Type B pancreatic cell (in vitro differentiated cells): ENCODE data around the gene DOK1. TPM values are rescaled to one million over a fixed set of nuclear protein-coding genes. Genes with fewer than 3 reads are reported as not detected.
A peak's percentile ranks its signal among the peaks of the same experiment; 100 is the strongest.

Experiments used
- DNase-seq: peaks from one replicate; pipeline ENCODE4 v3.0.0; 2021; ENCODE audit warnings: mixed read lengths; ENCODE audit not compliant: unreplicated experiment; ENCODE audit errors: extremely low spot score
- H3K27ac Mint-ChIP-seq: 2 replicates; pipeline ENCODE4 v1.8.0; 2021; ENCODE audit warnings: mild to moderate bottlenecking, mixed read lengths
- H3K27me3 Mint-ChIP-seq: 2 replicates; pipeline ENCODE4 v1.8.0; 2021; ENCODE audit warnings: mixed read lengths
- H3K36me3 Mint-ChIP-seq: 2 replicates; pipeline ENCODE4 v1.8.0; 2021; ENCODE audit warnings: mixed read lengths
- H3K4me1 Mint-ChIP-seq: one replicate; pipeline ENCODE4 v1.8.0; 2021; ENCODE audit warnings: mixed read lengths; ENCODE audit not compliant: unreplicated experiment
- H3K4me3 Mint-ChIP-seq: 2 replicates; pipeline ENCODE4 v1.8.0; 2021; ENCODE audit warnings: mild to moderate bottlenecking, mixed read lengths
- H3K9me3 Mint-ChIP-seq: 2 replicates; pipeline ENCODE4 v1.8.0; 2021; ENCODE audit warnings: mixed read lengths
- CTCF ChIP-seq: fragments of 200-600 bp; sonication (generic); conservative IDR thresholded peaks from 2 replicates; pipeline ENCODE4 v1.5.0; 2021; ENCODE audit warnings: antibody characterized with exemption, mild to moderate bottlenecking
- total RNA-seq: library from RNA; stranded (reverse); gene quantifications from 2 replicates; pipeline ENCODE4 v1.2.1, GENCODE V29; 2021; ENCODE audit warnings: low replicate concordance

Gene DOK1
- total RNA-seq, 1 donor from 2014 or later: 9.9 TPM

- peaks cover 20% of the 10 kb centered on the region for H3K4me1 Mint-ChIP-seq
- H3K9me3 Mint-ChIP-seq: no peaks in the 10 kb centered on the region
- H3K4me3 Mint-ChIP-seq: peak overlapping the region; percentile 92
- H3K36me3 Mint-ChIP-seq: no peaks in the 10 kb centered on the region
- peaks cover 26% of the 10 kb centered on the region for H3K27me3 Mint-ChIP-seq
- no peak for TF ChIP-seq CTCF
- H3K27ac Mint-ChIP-seq: peak overlapping the region; percentile 86
- DNase-seq: no peak
These were observed 6.1 kb upstream of the DOK1 start for GRCh38 chr2:74548285-74548899.

- no peak for TF ChIP-seq CTCF
- DNase-seq: no peak
- no peaks in the 10 kb centered on the region for H3K36me3 Mint-ChIP-seq
- peaks cover 20% of the 10 kb centered on the region for H3K4me1 Mint-ChIP-seq
- H3K9me3 Mint-ChIP-seq: no peaks in the 10 kb centered on the region
- H3K27ac Mint-ChIP-seq: peak overlapping the region; percentile 69
- H3K27me3 Mint-ChIP-seq: peaks cover 30% of the 10 kb centered on the region
- H3K4me3 Mint-ChIP-seq: peak overlapping the region; percentile 83
These were observed 5.4 kb upstream of the DOK1 start for GRCh38 chr2:74548900-74549826.

GRCh38 chr2:74550231-74550630, 4.3 kb upstream of the DOK1 start:
- no peak for DNase-seq
- no peak overlapping the region for H3K27ac Mint-ChIP-seq
- H3K4me3 Mint-ChIP-seq: peak overlapping the region; percentile 83
- TF ChIP-seq CTCF: no peak
- H3K4me1 Mint-ChIP-seq: peaks cover 20% of the 10 kb centered on the region
- no peaks in the 10 kb centered on the region for H3K9me3 Mint-ChIP-seq
- H3K27me3 Mint-ChIP-seq: peaks cover 35% of the 10 kb centered on the region
- H3K36me3 Mint-ChIP-seq: no peaks in the 10 kb centered on the region

- Mint-ChIP-seq H3K4me3 (peak overlapping the region; percentile 37), H3K27me3 (peaks cover 42% of the 10 kb centered on the region), H3K27ac (no peak overlapping the region), H3K4me1 (peaks cover 20% of the 10 kb centered on the region), H3K36me3 (no peaks in the 10 kb centered on the region), H3K9me3 (no peaks in the 10 kb centered on the region)
- DNase-seq: no peak
- no peak for TF ChIP-seq CTCF
These were observed 3.0 kb upstream of the DOK1 start for GRCh38 chr2:74551530-74551929.

GRCh38 chr2:74551942-74552913, 2.3 kb upstream of the DOK1 start:
- H3K36me3 Mint-ChIP-seq: no peaks in the 10 kb centered on the region
- peak overlapping the region; percentile 70 for H3K27ac Mint-ChIP-seq
- H3K4me3 Mint-ChIP-seq: peak overlapping the region; percentile 95
- TF ChIP-seq CTCF: no peak
- H3K4me1 Mint-ChIP-seq: peaks cover 20% of the 10 kb centered on the region
- no peak for DNase-seq
- H3K27me3 Mint-ChIP-seq: peaks cover 47% of the 10 kb centered on the region
- no peaks in the 10 kb centered on the region for H3K9me3 Mint-ChIP-seq
